Activated CD4-positive, CD25-positive, alpha-beta regulatory T cell treated with anti-CD3 and anti-CD28 coated beads, Interleukin-2, amount 50 U/mL, for 24 hours (primary cell): ENCODE data around the gene RBFOX1.

Source experiments
- ATAC-seq, 2 donors: fragments of 150-1000 bp; cut with Tn5 transposase; one replicate each; pipeline ENCODE4 v1.10.0; 2021; ENCODE audit warnings: mild to moderate bottlenecking in 1 of 2, moderate library complexity in 1 of 2

Gene RBFOX1

GRCh38 chr16:7376227-7376626, 43.6 kb downstream of the RBFOX1 start:
- no peak for ATAC-seq

GRCh38 chr16:7377231-7377630, 44.6 kb downstream of the RBFOX1 start:
- ATAC-seq: no peak

- ATAC-seq: no peak
Observed at GRCh38 chr16:7378024-7378695, 45.5 kb downstream of the RBFOX1 start.

GRCh38 chr16:7380441-7380840, 47.8 kb downstream of the RBFOX1 start:
- ATAC-seq: no peak

- no peak for ATAC-seq
Observed at GRCh38 chr16:7380911-7381310, 48.3 kb downstream of the RBFOX1 start.

GRCh38 chr16:7381671-7382070, 49.0 kb downstream of the RBFOX1 start:
- ATAC-seq: no peak

GRCh38 chr16:7382521-7382920, 49.9 kb downstream of the RBFOX1 start:
- ATAC-seq: no peak

- no peak for ATAC-seq
Observed at GRCh38 chr16:7390974-7391373, 58.3 kb downstream of the RBFOX1 start.

GRCh38 chr16:7391694-7392093, 59.0 kb downstream of the RBFOX1 start:
- no peak for ATAC-seq

- no peak for ATAC-seq
Observed at GRCh38 chr16:7392206-7392605, 59.6 kb downstream of the RBFOX1 start.

- ATAC-seq: no peak
Observed at GRCh38 chr16:7393680-7394079, 61.0 kb downstream of the RBFOX1 start.

GRCh38 chr16:7394720-7395336, 62.2 kb downstream of the RBFOX1 start:
- ATAC-seq: no peak

- no peak for ATAC-seq
Observed at GRCh38 chr16:7397901-7398300, 65.3 kb downstream of the RBFOX1 start.

- ATAC-seq: no peak
Observed at GRCh38 chr16:7398536-7398935, 65.9 kb downstream of the RBFOX1 start.

- ATAC-seq: no peak
Observed at GRCh38 chr16:7399296-7399695, 66.7 kb downstream of the RBFOX1 start.

- no peak for ATAC-seq
Observed at GRCh38 chr16:7400117-7400890, 67.7 kb downstream of the RBFOX1 start.

GRCh38 chr16:7404217-7404616, 71.6 kb downstream of the RBFOX1 start:
- no peak for ATAC-seq

- no peak for ATAC-seq
Observed at GRCh38 chr16:7405166-7405565, 72.5 kb downstream of the RBFOX1 start.

GRCh38 chr16:7408700-7409365, 76.2 kb downstream of the RBFOX1 start:
- ATAC-seq: no peak

- no peak for ATAC-seq
Observed at GRCh38 chr16:7419441-7419840, 86.8 kb downstream of the RBFOX1 start.

GRCh38 chr16:7420079-7420478, 87.4 kb downstream of the RBFOX1 start:
- no peak for ATAC-seq

GRCh38 chr16:7420843-7421242, 88.2 kb downstream of the RBFOX1 start:
- ATAC-seq: no peak

GRCh38 chr16:7421578-7421977, 88.9 kb downstream of the RBFOX1 start:
- ATAC-seq: no peak
